A673 (cell line): Measurements from ENCODE around the gene BORCS6. TPM values are rescaled to one million over a fixed set of nuclear protein-coding genes. Genes with fewer than 3 reads are reported as not detected.
"Not testable (repeated sequence)": the region's sequence is repeated elsewhere in the genome, so short reads cannot be mapped to it uniquely, and the experiment has no call there.

ENCODE experiments used
- BruUV-seq: library from RNA; stranded (reverse); fragments of 400-500 nt; replicated peaks from 2 replicates; lab custom pipeline; 2021; lab: Mats Ljungman, UMichigan
- CTCF ChIA-PET: fragments of 300-600 bp; sonication (Branson Sonifier 250); formaldehyde crosslinking; loops from one replicate; lab custom pipeline; 2022; ENCODE audit warnings: antibody characterized with exemption; lab: Charles Lee
- POLR2A ChIA-PET: fragments of 300-600 bp; sonication (Branson Sonifier 250); formaldehyde crosslinking; loops from one replicate; lab custom pipeline; 2022; ENCODE audit warnings: antibody characterized with exemption; ENCODE audit not compliant: low non-redundant PET; lab: Charles Lee
- DNase-seq: peaks from one replicate; pipeline ENCODE4 v3.0.0-alpha.2; 2015; ENCODE audit warnings: low spot score
- H3K27ac ChIP-seq: fragments of 200-600 bp; sonication (generic); 2 replicates; pipeline ENCODE4 v1.5.1; 2016; ENCODE audit warnings: mixed run types, low read depth, mild to moderate bottlenecking, mixed read lengths, antibody characterized with exemption, low read length; ENCODE audit not compliant: poor library complexity, severe bottlenecking
- H3K27me3 ChIP-seq: fragments of 200-600 bp; sonication (generic); replicated peaks from 2 replicates; pipeline ENCODE4 v1.6.1; 2017; ENCODE audit warnings: mixed run types, low read depth, mild to moderate bottlenecking, mixed read lengths, antibody characterized with exemption, low read length; ENCODE audit not compliant: insufficient read depth, poor library complexity
- H3K36me3 ChIP-seq: fragments of 200-600 bp; sonication (generic); 2 replicates; pipeline ENCODE4 v1.6.1; 2016; ENCODE audit warnings: mixed run types, mild to moderate bottlenecking, mixed read lengths, antibody characterized with exemption, low read length; ENCODE audit not compliant: insufficient read depth, poor library complexity, severe bottlenecking
- H3K4me1 ChIP-seq: fragments of 200-600 bp; sonication (generic); 2 replicates; pipeline ENCODE4 v1.6.1; 2017; ENCODE audit warnings: mixed run types, mild to moderate bottlenecking, mixed read lengths, antibody characterized with exemption, low read length; ENCODE audit not compliant: insufficient read depth, poor library complexity, severe bottlenecking
- H3K4me3 ChIP-seq: fragments of 200-600 bp; sonication (generic); 2 replicates; pipeline ENCODE4 v1.5.1; 2016; ENCODE audit warnings: low read depth, mixed run types, mild to moderate bottlenecking, mixed read lengths, low read length; ENCODE audit not compliant: poor library complexity, severe bottlenecking
- H3K9me3 ChIP-seq: fragments of 200-600 bp; sonication (generic); 2 replicates; pipeline ENCODE4 v1.6.1; 2016; ENCODE audit warnings: mixed run types, low read depth, mild to moderate bottlenecking, mixed read lengths, antibody characterized with exemption, low read length; ENCODE audit not compliant: poor library complexity, severe bottlenecking
- CTCF ChIP-seq: fragments of 300-800, 200-600 bp; sonication (generic); conservative IDR thresholded peaks from 2 replicates; pipeline ENCODE4 v1.5.1; 2017; ENCODE audit warnings: low read depth, mild to moderate bottlenecking, antibody characterized with exemption, low read length, moderate library complexity, mixed read lengths
- EZH2 ChIP-seq: fragments of 200-600 bp; sonication (generic); IDR thresholded peaks from 2 replicates; pipeline ENCODE4 v1.6.1; 2017; ENCODE audit warnings: borderline replicate concordance, low read depth, mild to moderate bottlenecking, mixed read lengths, antibody characterized with exemption, low read length; ENCODE audit not compliant: poor library complexity, severe bottlenecking
- intact Hi-C: fragments of 100-400 bp; cut with micrococcal nuclease; formaldehyde crosslinking; loops from one replicate; pipeline ENCODE4 v1.10.0; 2022; ENCODE audit not compliant: unreplicated experiment
- total RNA-seq: library from RNA; stranded (reverse); gene quantifications from 2 replicates; pipeline ENCODE4 v1.2.3, GENCODE V29; 2021

BORCS6 gene
- total RNA-seq, 1 experiment from 2014 or later = 3.7 TPM

- no TSS peak for BruUV-seq
- no peak for DNase-seq
- ChIA-PET CTCF (interaction anchor here (1.0 kb wide), 2 partner anchors 15 to 55 kb away, joined by 3 to 4 read pairs; no protein-coding TSS in a partner anchor), POLR2A (interaction anchor here (0.6 to 1.2 kb wide), 4 partner anchors 10 to 619 kb away, joined by 3 to 12 read pairs (median 4); no protein-coding TSS in a partner anchor)
- no peaks in the 10 kb centered on the region for H3K27me3 ChIP-seq
- no peaks in the 10 kb centered on the region for H3K9me3 ChIP-seq
- no peaks in the 10 kb centered on the region for H3K36me3 ChIP-seq
- TF ChIP-seq EZH2 = no peak
- no peak for TF ChIP-seq CTCF
- peak overlapping the region; percentile 44 for H3K4me3 ChIP-seq
- intact Hi-C loops = loop anchor here (1.0 kb wide), 1 partner anchor 20 kb away; no protein-coding TSS in a partner anchor
- H3K4me1 ChIP-seq = peaks cover 18% of the 10 kb centered on the region
- H3K27ac ChIP-seq = peak overlapping the region; percentile 98
Measured at GRCh38 chr17:8173871-8174322, 16.1 kb downstream of the BORCS6 start.

- ChIA-PET POLR2A (interaction anchor here (0.6 to 1.2 kb wide), 10 partner anchors 9 to 619 kb away, joined by 3 to 12 read pairs (median 6); partner anchors contain the start of genes BORCS6 and PER1), CTCF (interaction anchor here (1.0 kb wide), 2 partner anchors 15 to 54 kb away, joined by 3 to 4 read pairs; no protein-coding TSS in a partner anchor)
- no peaks in the 10 kb centered on the region for H3K36me3 ChIP-seq
- H3K4me3 ChIP-seq = peak overlapping the region; percentile 44
- no peaks in the 10 kb centered on the region for H3K27me3 ChIP-seq
- H3K9me3 ChIP-seq = no peaks in the 10 kb centered on the region
- intact Hi-C loops = loop anchor here (1.0 kb wide), 1 partner anchor 19 kb away; no protein-coding TSS in a partner anchor
- TSS peak; percentile 98 for BruUV-seq
- DNase-seq = peak; percentile 96
- peak overlapping the region; percentile 98 for H3K27ac ChIP-seq
- peaks cover 18% of the 10 kb centered on the region for H3K4me1 ChIP-seq
- TF ChIP-seq CTCF (no peak), EZH2 (no peak)
Measured at GRCh38 chr17:8173056-8173870, 16.7 kb downstream of the BORCS6 start.

GRCh38 chr17:8170186-8170585 lies 19.8 kb downstream of the BORCS6 start:
- CTCF ChIA-PET, H3K27me3 ChIP-seq, BruUV-seq, H3K9me3 ChIP-seq, H3K4me3 ChIP-seq, intact Hi-C loops, POLR2A ChIA-PET, H3K36me3 ChIP-seq, DNase-seq, H3K27ac ChIP-seq: not testable (repeated sequence)
- H3K4me1 ChIP-seq = peaks cover 14% of the 10 kb centered on the region
